ENCODE results near the gene DCT.

The DCT gene

GRCh38 chr13:94395860-94396259, 83.6 kb downstream of the DCT start:
- no peak for DNase-seq (ENCODE audit: low spot score)

GRCh38 chr13:94394723-94395122, 84.8 kb downstream of the DCT start:
- DNase-seq (ENCODE audit: low spot score): no peak

- peak; percentile 65 for DNase-seq (ENCODE audit: low spot score)
Observed at GRCh38 chr13:94390881-94391280, 88.6 kb downstream of the DCT start.

GRCh38 chr13:94389604-94390351, 89.7 kb downstream of the DCT start:
- DNase-seq (ENCODE audit: low spot score): peak; percentile 51

GRCh38 chr13:94387047-94387446, 92.4 kb downstream of the DCT start:
- DNase-seq (ENCODE audit: low spot score): no peak
